A673 (cell line): ENCODE results near the gene TRIM32. TPM values are rescaled to one million over a fixed set of nuclear protein-coding genes. Genes with fewer than 3 reads are reported as not detected.

Source experiments
- BruUV-seq: library from RNA; stranded (reverse); fragments of 400-500 nt; replicated peaks from 2 replicates; lab custom pipeline; 2021; lab: Mats Ljungman, UMichigan
- CTCF ChIA-PET: fragments of 300-600 bp; sonication (Branson Sonifier 250); formaldehyde crosslinking; loops from one replicate; lab custom pipeline; 2022; ENCODE audit warnings: antibody characterized with exemption; lab: Charles Lee
- POLR2A ChIA-PET: fragments of 300-600 bp; sonication (Branson Sonifier 250); formaldehyde crosslinking; loops from one replicate; lab custom pipeline; 2022; ENCODE audit warnings: antibody characterized with exemption; ENCODE audit not compliant: low non-redundant PET; lab: Charles Lee
- DNase-seq: peaks from one replicate; pipeline ENCODE4 v3.0.0-alpha.2; 2015; ENCODE audit warnings: low spot score
- H3K27ac ChIP-seq: fragments of 200-600 bp; sonication (generic); 2 replicates; pipeline ENCODE4 v1.5.1; 2016; ENCODE audit warnings: mixed run types, low read depth, mild to moderate bottlenecking, mixed read lengths, antibody characterized with exemption, low read length; ENCODE audit not compliant: poor library complexity, severe bottlenecking
- H3K27me3 ChIP-seq: fragments of 200-600 bp; sonication (generic); replicated peaks from 2 replicates; pipeline ENCODE4 v1.6.1; 2017; ENCODE audit warnings: mixed run types, low read depth, mild to moderate bottlenecking, mixed read lengths, antibody characterized with exemption, low read length; ENCODE audit not compliant: insufficient read depth, poor library complexity
- H3K36me3 ChIP-seq: fragments of 200-600 bp; sonication (generic); 2 replicates; pipeline ENCODE4 v1.6.1; 2016; ENCODE audit warnings: mixed run types, mild to moderate bottlenecking, mixed read lengths, antibody characterized with exemption, low read length; ENCODE audit not compliant: insufficient read depth, poor library complexity, severe bottlenecking
- H3K4me1 ChIP-seq: fragments of 200-600 bp; sonication (generic); 2 replicates; pipeline ENCODE4 v1.6.1; 2017; ENCODE audit warnings: mixed run types, mild to moderate bottlenecking, mixed read lengths, antibody characterized with exemption, low read length; ENCODE audit not compliant: insufficient read depth, poor library complexity, severe bottlenecking
- H3K4me3 ChIP-seq: fragments of 200-600 bp; sonication (generic); 2 replicates; pipeline ENCODE4 v1.5.1; 2016; ENCODE audit warnings: low read depth, mixed run types, mild to moderate bottlenecking, mixed read lengths, low read length; ENCODE audit not compliant: poor library complexity, severe bottlenecking
- H3K9me3 ChIP-seq: fragments of 200-600 bp; sonication (generic); 2 replicates; pipeline ENCODE4 v1.6.1; 2016; ENCODE audit warnings: mixed run types, low read depth, mild to moderate bottlenecking, mixed read lengths, antibody characterized with exemption, low read length; ENCODE audit not compliant: poor library complexity, severe bottlenecking
- EZH2 ChIP-seq: fragments of 200-600 bp; sonication (generic); IDR thresholded peaks from 2 replicates; pipeline ENCODE4 v1.6.1; 2017; ENCODE audit warnings: borderline replicate concordance, low read depth, mild to moderate bottlenecking, mixed read lengths, antibody characterized with exemption, low read length; ENCODE audit not compliant: poor library complexity, severe bottlenecking
- intact Hi-C: fragments of 100-400 bp; cut with micrococcal nuclease; formaldehyde crosslinking; loops from one replicate; pipeline ENCODE4 v1.10.0; 2022; ENCODE audit not compliant: unreplicated experiment
- total RNA-seq: library from RNA; stranded (reverse); gene quantifications from 2 replicates; pipeline ENCODE4 v1.2.3, GENCODE V29; 2021
- TF ChIP-seq, protein P1 (sequence below): fragments of 300-800, 200-600 bp; sonication (generic); conservative IDR thresholded peaks from 2 replicates; pipeline ENCODE4 v1.5.1; 2017; ENCODE audit warnings: low read depth, mild to moderate bottlenecking, antibody characterized with exemption, low read length, moderate library complexity, mixed read lengths

The TRIM32 gene
- total RNA-seq, 1 experiment from 2014 or later = 28.9 TPM

DNA sequence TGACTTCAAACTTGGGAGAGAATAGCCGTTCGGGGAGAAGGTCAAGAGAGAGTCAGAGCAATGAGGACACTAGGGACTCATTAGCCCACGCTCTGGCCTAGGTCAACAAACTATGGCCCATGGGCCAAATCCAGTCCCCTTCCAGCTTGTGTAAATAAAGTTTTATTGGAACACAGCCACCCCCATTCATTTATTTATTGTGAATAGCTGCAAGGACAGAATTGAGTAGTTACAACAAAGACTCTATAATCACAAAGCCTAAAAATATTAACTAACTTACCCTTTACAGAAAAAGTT lies 33.1 kb upstream of the TRIM32 start:
- Histone ChIP-seq H3K27me3 (no peaks in the 10 kb centered on the region), H3K9me3 (no peaks in the 10 kb centered on the region), H3K36me3 (no peaks in the 10 kb centered on the region), H3K4me3 (no peak overlapping the region), H3K27ac (no peak overlapping the region), H3K4me1 (peaks cover 19% of the 10 kb centered on the region)
- no peak for DNase-seq
- POLR2A ChIA-PET = no interaction called here
- no TSS peak for BruUV-seq
- CTCF ChIA-PET = no interaction called here
- intact Hi-C loops = no loop called here
- TF ChIP-seq, protein P1, sequence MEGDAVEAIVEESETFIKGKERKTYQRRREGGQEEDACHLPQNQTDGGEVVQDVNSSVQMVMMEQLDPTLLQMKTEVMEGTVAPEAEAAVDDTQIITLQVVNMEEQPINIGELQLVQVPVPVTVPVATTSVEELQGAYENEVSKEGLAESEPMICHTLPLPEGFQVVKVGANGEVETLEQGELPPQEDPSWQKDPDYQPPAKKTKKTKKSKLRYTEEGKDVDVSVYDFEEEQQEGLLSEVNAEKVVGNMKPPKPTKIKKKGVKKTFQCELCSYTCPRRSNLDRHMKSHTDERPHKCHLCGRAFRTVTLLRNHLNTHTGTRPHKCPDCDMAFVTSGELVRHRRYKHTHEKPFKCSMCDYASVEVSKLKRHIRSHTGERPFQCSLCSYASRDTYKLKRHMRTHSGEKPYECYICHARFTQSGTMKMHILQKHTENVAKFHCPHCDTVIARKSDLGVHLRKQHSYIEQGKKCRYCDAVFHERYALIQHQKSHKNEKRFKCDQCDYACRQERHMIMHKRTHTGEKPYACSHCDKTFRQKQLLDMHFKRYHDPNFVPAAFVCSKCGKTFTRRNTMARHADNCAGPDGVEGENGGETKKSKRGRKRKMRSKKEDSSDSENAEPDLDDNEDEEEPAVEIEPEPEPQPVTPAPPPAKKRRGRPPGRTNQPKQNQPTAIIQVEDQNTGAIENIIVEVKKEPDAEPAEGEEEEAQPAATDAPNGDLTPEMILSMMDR = no peak
- TF ChIP-seq EZH2 = no peak

- Histone ChIP-seq H3K4me1 (peaks cover 23% of the 10 kb centered on the region), H3K9me3 (no peaks in the 10 kb centered on the region), H3K36me3 (no peaks in the 10 kb centered on the region), H3K27me3 (no peaks in the 10 kb centered on the region), H3K27ac (no peak overlapping the region), H3K4me3 (no peak overlapping the region)
- intact Hi-C loops = loop anchor here (5.0 kb wide), 1 partner anchor 504 kb away; the partner anchor contains the start of gene PAPPA
- ChIA-PET CTCF (no interaction called here), POLR2A (interaction anchor here (0.7 kb wide), 1 partner anchor 31 kb away, joined by 13 read pairs; the partner anchor contains the start of gene TRIM32)
- no peak for TF ChIP-seq EZH2
- TF ChIP-seq, protein P1 = no peak
- BruUV-seq = no TSS peak
- no peak for DNase-seq
Observed at GRCh38 chr9:116656501-116656971, 30.6 kb upstream of the TRIM32 start.

DNA sequence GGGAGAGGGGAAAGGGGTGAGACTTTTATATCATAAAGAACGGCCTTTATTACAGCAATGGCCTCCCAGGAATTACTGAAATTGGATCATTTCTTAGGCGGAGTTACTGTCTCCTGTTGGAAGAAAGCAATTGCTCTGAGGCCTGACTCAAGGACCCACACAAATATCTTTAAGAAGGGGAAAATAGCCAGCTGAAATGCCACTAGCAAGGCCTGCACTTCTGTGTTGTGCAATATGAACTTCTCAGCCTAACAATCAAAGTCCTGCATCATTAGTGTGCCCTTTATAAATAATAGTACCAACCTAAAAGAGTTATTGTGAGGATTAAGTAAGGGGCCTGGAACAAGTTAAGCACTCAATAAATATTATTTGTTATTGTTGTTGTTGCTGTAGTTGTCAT lies 30.1 kb upstream of the TRIM32 start:
- intact Hi-C loops = loop anchor here (5.0 kb wide), 1 partner anchor 505 kb away; the partner anchor contains the start of gene PAPPA
- Histone ChIP-seq H3K36me3 (no peaks in the 10 kb centered on the region), H3K4me3 (no peak overlapping the region), H3K9me3 (no peaks in the 10 kb centered on the region), H3K4me1 (peaks cover 23% of the 10 kb centered on the region), H3K27me3 (no peaks in the 10 kb centered on the region), H3K27ac (no peak overlapping the region)
- POLR2A ChIA-PET = interaction anchor here (0.7 kb wide), 1 partner anchor 30 kb away, joined by 13 read pairs; the partner anchor contains the start of gene TRIM32
- CTCF ChIA-PET = no interaction called here
- no TSS peak for BruUV-seq
- TF ChIP-seq EZH2 = no peak
- TF ChIP-seq, protein P1 = no peak
- DNase-seq = no peak
